Neural progenitor cell (in vitro differentiated cells): ENCODE data around the gene FAM83G. TPM values are rescaled to one million over a fixed set of nuclear protein-coding genes. Genes with fewer than 3 reads are reported as not detected.
A peak's percentile ranks its signal among the peaks of the same experiment; 100 is the strongest.
"Not testable (repeated sequence)": the region's sequence is repeated elsewhere in the genome, so short reads cannot be mapped to it uniquely, and the experiment has no call there.

Experiments
- DNase-seq: peaks from one replicate; pipeline ENCODE4 v3.0.0-alpha.2; 2016; ENCODE audit warnings: low spot score
- H2AFZ ChIP-seq: fragments of 200-600 bp; sonication (generic); replicated peaks from 2 replicates; pipeline ENCODE4 v1.6.1; 2016; ENCODE audit warnings: antibody characterized with exemption
- H3F3A ChIP-seq: fragments of 200-600 bp; sonication (generic); 2 replicates; pipeline ENCODE4 v1.6.1; 2016; ENCODE audit warnings: antibody characterized with exemption, low read depth
- H3K27ac ChIP-seq: fragments of 200-600 bp; sonication (generic); 2 replicates; pipeline ENCODE4 v1.5.1; 2016; ENCODE audit warnings: mild to moderate bottlenecking
- H3K27me3 ChIP-seq: fragments of 200-600 bp; sonication (generic); 2 replicates; pipeline ENCODE4 v1.6.1; 2016; ENCODE audit warnings: mild to moderate bottlenecking, moderate library complexity
- H3K36me3 ChIP-seq: fragments of 200-600 bp; sonication (generic); 2 replicates; pipeline ENCODE4 v1.5.1; 2016
- H3K4me1 ChIP-seq: fragments of 200-600 bp; sonication (generic); 2 replicates; pipeline ENCODE4 v1.6.1; 2016; ENCODE audit warnings: mixed run types
- H3K4me2 ChIP-seq: fragments of 200-600 bp; sonication (generic); 2 replicates; pipeline ENCODE4 v1.6.1; 2016
- H3K4me3 ChIP-seq: fragments of 200-600 bp; sonication (generic); 2 replicates; pipeline ENCODE4 v1.5.1; 2016
- H3K79me2 ChIP-seq: fragments of 200-600 bp; sonication (generic); 2 replicates; pipeline ENCODE4 v1.6.1; 2016; ENCODE audit warnings: low read depth
- H3K9ac ChIP-seq: fragments of 200-600 bp; sonication (generic); 2 replicates; pipeline ENCODE4 v1.6.1; 2016
- H3K9me3 ChIP-seq: fragments of 200-600 bp; sonication (generic); 2 replicates; pipeline ENCODE4 v1.5.1; 2016; ENCODE audit warnings: low read depth
- H4K20me1 ChIP-seq: fragments of 200-600 bp; sonication (generic); 2 replicates; pipeline ENCODE4 v1.6.1; 2016; ENCODE audit warnings: low read depth
- H3K27ac Mint-ChIP-seq: 3 replicates; pipeline ENCODE4 v1.8.0; 2021; ENCODE audit warnings: mixed read lengths
- H3K27me3 Mint-ChIP-seq: 2 replicates; pipeline ENCODE4 v1.8.0; 2022; ENCODE audit warnings: low read depth, mild to moderate bottlenecking, inconsistent platforms, moderate library complexity, mixed read lengths; ENCODE audit not compliant: insufficient read depth
- H3K36me3 Mint-ChIP-seq: 3 replicates; pipeline ENCODE4 v1.8.0; 2021; ENCODE audit warnings: mixed read lengths
- H3K4me1 Mint-ChIP-seq: 3 replicates; pipeline ENCODE4 v1.8.0; 2021; ENCODE audit warnings: mixed read lengths
- H3K4me3 Mint-ChIP-seq: 3 replicates; pipeline ENCODE4 v1.8.0; 2021; ENCODE audit warnings: mild to moderate bottlenecking, moderate library complexity, mixed read lengths
- H3K9me3 Mint-ChIP-seq: 3 replicates; pipeline ENCODE4 v1.8.0; 2020; ENCODE audit warnings: mixed read lengths
- CTCF ChIP-seq: fragments of 200-600 bp; sonication (generic); IDR thresholded peaks from 2 replicates; pipeline ENCODE4 v1.5.1; 2017; ENCODE audit warnings: antibody characterized with exemption, mild to moderate bottlenecking
- EZH2 ChIP-seq: fragments of 200-600 bp; sonication (generic); IDR thresholded peaks from 2 replicates; pipeline ENCODE4 v1.6.1; 2017; ENCODE audit warnings: antibody characterized with exemption, mild to moderate bottlenecking, moderate library complexity
- EZH2phosphoT487 ChIP-seq: fragments of 200-600 bp; sonication (generic); IDR thresholded peaks from 2 replicates; pipeline ENCODE4 v1.6.1; 2017; ENCODE audit warnings: antibody characterized with exemption
- total RNA-seq: library from RNA; depleted of rRNA; stranded (reverse); fragments of >200 nt; gene quantifications from 2 replicates; pipeline ENCODE4 v1.2.3, GENCODE V29; 2015; ENCODE audit warnings: low replicate concordance

FAM83G gene
- total RNA-seq, 1 donor from 2014 or later: 9.9 TPM

DNA sequence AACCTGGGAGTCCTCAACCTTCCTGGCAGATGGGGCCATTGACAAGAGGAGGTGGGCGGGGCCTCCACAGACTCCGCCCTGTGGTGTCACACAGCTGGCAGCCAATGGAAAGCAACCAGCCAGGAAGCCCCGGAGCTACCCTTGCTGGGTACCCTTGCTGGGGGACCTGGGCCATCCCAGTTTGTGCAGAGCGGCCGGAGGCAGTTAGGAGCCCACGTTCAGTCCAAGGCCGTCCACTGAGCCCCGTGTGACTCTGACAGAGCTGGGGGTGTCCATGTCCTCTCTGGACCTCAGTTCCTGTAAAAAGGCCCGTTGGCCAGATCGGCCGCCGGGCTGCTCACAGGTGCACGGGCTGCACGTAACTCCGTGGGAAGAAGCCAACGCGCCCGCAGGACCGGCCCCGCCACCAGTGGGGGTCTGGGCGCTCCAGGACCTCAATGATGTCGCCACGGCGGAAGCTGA is 17.1 kb upstream of the FAM83G start:
- Mint-ChIP-seq H3K4me3 (no peak overlapping the region), H3K27ac (no peak overlapping the region), H3K36me3 (no peaks in the 10 kb centered on the region), H3K9me3 (no peaks in the 10 kb centered on the region), H3K27me3 (peaks cover 3% of the 10 kb centered on the region), H3K4me1 (peaks cover 10% of the 10 kb centered on the region)
- no peaks in the 10 kb centered on the region for H3K27me3 ChIP-seq
- no peak overlapping the region for H3K27ac ChIP-seq
- no peak overlapping the region for H3K4me2 ChIP-seq
- H3K79me2 ChIP-seq: no peaks in the 10 kb centered on the region
- TF ChIP-seq EZH2: no peak
- TF ChIP-seq CTCF: no peak
- TF ChIP-seq EZH2phosphoT487: no peak
- H3F3A ChIP-seq: no peaks in the 10 kb centered on the region
- no peak overlapping the region for H3K4me3 ChIP-seq
- no peak overlapping the region for H3K9ac ChIP-seq
- H4K20me1 ChIP-seq: no peaks in the 10 kb centered on the region
- H3K36me3 ChIP-seq: no peaks in the 10 kb centered on the region
- no peaks in the 10 kb centered on the region for H3K9me3 ChIP-seq
- no peaks in the 10 kb centered on the region for H3K4me1 ChIP-seq
- no peak overlapping the region for H2AFZ ChIP-seq
- peak; percentile 25 for DNase-seq

- not testable (repeated sequence) for H3K27me3 Mint-ChIP-seq, H3K4me2 ChIP-seq, H3K4me3 ChIP-seq, H3K36me3 Mint-ChIP-seq, H3K27ac ChIP-seq, H3K27ac Mint-ChIP-seq, H3K79me2 ChIP-seq, H3K4me1 Mint-ChIP-seq, H3K36me3 ChIP-seq, H3K27me3 ChIP-seq, H3K9ac ChIP-seq, H3K4me1 ChIP-seq, H2AFZ ChIP-seq, H3K9me3 ChIP-seq, H3K9me3 Mint-ChIP-seq, H4K20me1 ChIP-seq, H3F3A ChIP-seq, DNase-seq, H3K4me3 Mint-ChIP-seq
These were observed 16.6 kb upstream of the FAM83G start for GRCh38 chr17:19021011-19021621.

DNA sequence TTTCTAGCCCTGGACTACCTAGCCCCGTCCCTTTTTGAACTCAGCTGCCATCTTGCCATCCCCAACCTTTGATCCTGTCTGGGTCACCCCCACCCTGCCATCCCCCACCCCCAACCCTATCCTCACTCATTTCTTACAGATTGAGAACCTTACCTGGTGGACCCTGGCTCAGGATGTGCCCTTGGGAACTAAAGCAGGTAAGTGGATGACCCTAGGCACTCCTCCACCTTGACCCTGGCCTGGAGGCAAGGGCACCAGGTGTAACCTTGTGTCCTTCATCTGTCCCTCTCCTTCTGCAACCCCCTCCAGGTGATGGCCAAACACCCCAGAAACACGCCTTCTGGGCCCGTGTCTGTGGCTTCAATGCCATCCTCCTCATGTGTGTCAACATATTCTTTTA is 15.5 kb upstream of the FAM83G start:
- no peak overlapping the region for H3K9ac ChIP-seq
- no peak for DNase-seq
- no peaks in the 10 kb centered on the region for H3K36me3 ChIP-seq
- H2AFZ ChIP-seq: no peak overlapping the region
- Mint-ChIP-seq H3K9me3 (no peaks in the 10 kb centered on the region), H3K27ac (no peak overlapping the region), H3K36me3 (no peaks in the 10 kb centered on the region), H3K27me3 (peaks cover 3% of the 10 kb centered on the region), H3K4me1 (peaks cover 15% of the 10 kb centered on the region), H3K4me3 (peak overlapping the region; percentile 7)
- no peak overlapping the region for H3K4me3 ChIP-seq
- H3K27ac ChIP-seq: no peak overlapping the region
- no peaks in the 10 kb centered on the region for H3F3A ChIP-seq
- no peak for TF ChIP-seq EZH2
- TF ChIP-seq EZH2phosphoT487: no peak
- no peak for TF ChIP-seq CTCF
- H3K27me3 ChIP-seq: no peaks in the 10 kb centered on the region
- no peaks in the 10 kb centered on the region for H3K79me2 ChIP-seq
- H4K20me1 ChIP-seq: no peaks in the 10 kb centered on the region
- no peaks in the 10 kb centered on the region for H3K4me1 ChIP-seq
- H3K9me3 ChIP-seq: no peaks in the 10 kb centered on the region
- no peak overlapping the region for H3K4me2 ChIP-seq

DNA sequence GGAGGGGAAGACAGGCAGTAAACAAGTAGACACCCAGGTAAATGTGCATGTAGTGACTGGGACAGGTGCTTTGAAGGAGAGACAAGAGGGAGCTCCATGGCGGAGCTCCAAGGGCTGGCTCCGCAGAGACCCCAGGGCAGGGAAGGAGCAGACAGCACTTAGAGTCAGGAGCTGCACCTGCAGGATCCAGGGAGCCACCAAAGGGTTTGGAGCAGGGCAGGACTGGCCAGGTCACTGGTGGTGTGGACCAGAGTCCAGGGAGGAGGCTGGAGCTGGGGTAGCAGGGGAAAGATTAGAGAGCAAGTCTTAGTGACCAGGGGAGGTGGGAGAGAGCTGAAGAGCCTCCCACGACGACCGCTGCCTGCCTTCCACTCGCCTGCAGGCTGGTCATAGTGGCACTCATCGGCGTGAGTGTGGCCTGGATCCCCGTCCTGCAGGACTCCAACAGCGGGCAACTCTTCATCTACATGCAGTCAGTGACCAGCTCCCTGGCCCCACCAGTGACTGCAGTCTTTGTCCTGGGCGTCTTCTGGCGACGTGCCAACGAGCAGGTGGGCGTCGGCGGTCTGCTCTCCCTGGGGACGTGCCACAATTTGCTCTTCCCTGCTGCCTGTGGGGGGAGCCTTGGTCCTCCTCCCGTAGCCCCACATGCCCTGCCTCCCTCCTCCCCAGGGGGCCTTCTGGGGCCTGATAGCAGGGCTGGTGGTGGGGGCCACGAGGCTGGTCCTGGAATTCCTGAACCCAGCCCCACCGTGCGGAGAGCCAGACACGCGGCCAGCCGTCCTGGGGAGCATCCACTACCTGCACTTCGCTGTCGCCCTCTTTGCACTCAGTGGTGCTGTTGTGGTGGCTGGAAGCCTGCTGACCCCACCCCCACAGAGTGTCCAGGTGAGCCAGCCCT is 14.7 kb upstream of the FAM83G start:
- peaks cover 3% of the 10 kb centered on the region for H3K27me3 Mint-ChIP-seq
- no peak overlapping the region for H2AFZ ChIP-seq

More for the DNA sequence above, 14.7 kb upstream of the FAM83G start:
- TF ChIP-seq EZH2phosphoT487 (no peak), EZH2 (no peak), CTCF (no peak)
- no peaks in the 10 kb centered on the region for H3K9me3 ChIP-seq
- H3K79me2 ChIP-seq: no peaks in the 10 kb centered on the region
- H3K36me3 ChIP-seq: no peaks in the 10 kb centered on the region
- H3K9ac ChIP-seq: no peak overlapping the region
- no peaks in the 10 kb centered on the region for H3K4me1 ChIP-seq
- H3K4me2 ChIP-seq: no peak overlapping the region
- peaks cover 11% of the 10 kb centered on the region for H3K4me1 Mint-ChIP-seq
- no peak overlapping the region for H3K4me3 Mint-ChIP-seq
- no peak overlapping the region for H3K27ac ChIP-seq
- H3K36me3 Mint-ChIP-seq: no peaks in the 10 kb centered on the region
- no peaks in the 10 kb centered on the region for H3F3A ChIP-seq
- no peak overlapping the region for H3K4me3 ChIP-seq
- H4K20me1 ChIP-seq: no peaks in the 10 kb centered on the region
- H3K27me3 ChIP-seq: no peaks in the 10 kb centered on the region
- H3K27ac Mint-ChIP-seq: peak overlapping the region; percentile 94
- DNase-seq: no peak
- no peaks in the 10 kb centered on the region for H3K9me3 Mint-ChIP-seq
